HG02840 (cell line): ENCODE measurements around the gene ASB12.
"Not testable (repeated sequence)": the region's sequence is repeated elsewhere in the genome, so short reads cannot be mapped to it uniquely, and the experiment has no call there.

Experiments used
- ATAC-seq: cut with Tn5 transposase; IDR thresholded peaks from one replicate; pipeline ENCODE4 v1.9.1; 2021; ENCODE audit warnings: mild to moderate bottlenecking, moderate library complexity, moderate number of reproducible peaks; ENCODE audit not compliant: unreplicated experiment, low FRiP score

Gene ASB12, protein sequence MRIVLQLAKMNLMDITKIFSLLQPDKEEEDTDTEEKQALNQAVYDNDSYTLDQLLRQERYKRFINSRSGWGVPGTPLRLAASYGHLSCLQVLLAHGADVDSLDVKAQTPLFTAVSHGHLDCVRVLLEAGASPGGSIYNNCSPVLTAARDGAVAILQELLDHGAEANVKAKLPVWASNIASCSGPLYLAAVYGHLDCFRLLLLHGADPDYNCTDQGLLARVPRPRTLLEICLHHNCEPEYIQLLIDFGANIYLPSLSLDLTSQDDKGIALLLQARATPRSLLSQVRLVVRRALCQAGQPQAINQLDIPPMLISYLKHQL

DNA sequence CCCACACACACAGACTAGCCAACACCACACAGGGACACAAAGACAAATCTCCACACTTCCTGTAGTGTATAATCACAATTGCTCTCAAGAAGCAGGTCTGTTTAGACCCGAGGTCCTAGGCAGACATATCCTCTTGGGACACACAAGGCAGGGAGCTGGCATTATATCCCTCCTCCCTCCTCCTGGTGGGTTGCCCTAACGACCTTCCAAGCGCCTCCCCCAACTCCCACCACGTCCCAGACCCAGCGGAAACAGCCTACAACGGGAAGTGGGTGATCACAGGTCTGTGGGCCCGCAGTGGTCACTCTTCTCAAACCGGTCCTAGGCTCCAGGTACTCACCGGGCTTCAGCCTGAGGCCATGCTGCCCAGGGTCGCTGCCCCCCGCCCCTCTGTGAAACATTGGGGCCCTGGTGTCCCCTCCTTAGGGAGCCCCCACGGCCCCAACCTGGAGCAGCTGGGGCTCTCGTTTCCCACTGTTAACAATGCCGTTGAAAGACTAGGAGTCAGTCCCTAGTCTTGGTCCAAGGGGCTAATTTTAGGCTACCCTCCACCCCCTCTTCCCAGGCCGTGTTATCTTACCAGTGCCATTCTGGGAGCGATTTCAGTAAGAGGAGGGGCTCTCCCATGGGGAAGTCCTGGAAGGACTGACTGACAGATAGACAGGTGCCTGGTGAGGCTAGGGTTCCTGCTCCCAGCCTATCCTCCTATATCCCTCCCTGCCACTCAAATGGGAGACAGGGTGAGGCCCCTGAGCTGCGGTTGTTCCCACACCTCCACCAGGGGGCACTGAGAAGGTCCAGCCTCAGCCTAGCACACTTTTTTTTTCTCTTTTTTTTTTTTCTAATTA, at the start of gene ASB12:
Gene ASB12 (minus strand): TSS at position 485 of the 848 bp plus-strand sequence. CDS start 4,957 bp downstream, outside the sequence.
- ATAC-seq = no peak

DNA sequence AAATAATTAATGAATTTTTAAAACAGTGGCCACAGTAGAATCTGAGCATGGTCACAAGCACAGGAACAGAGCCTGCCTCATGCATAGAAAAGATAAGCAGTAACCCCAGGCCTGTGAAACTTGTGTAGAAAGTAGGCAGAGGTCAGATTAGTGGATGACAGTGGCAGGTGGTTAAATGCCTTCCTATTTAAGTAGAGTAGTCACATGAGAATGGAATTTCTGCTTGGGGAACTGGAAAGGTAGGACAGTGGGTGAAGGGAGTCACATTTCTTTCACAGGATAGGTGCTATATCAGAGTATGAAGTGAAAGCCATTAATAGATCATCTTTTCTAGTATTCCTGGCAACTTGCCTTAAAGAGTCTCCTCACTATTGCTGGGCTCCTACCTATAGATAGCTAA, 34.9 kb upstream of the ASB12 start:
- no peak for ATAC-seq

DNA sequence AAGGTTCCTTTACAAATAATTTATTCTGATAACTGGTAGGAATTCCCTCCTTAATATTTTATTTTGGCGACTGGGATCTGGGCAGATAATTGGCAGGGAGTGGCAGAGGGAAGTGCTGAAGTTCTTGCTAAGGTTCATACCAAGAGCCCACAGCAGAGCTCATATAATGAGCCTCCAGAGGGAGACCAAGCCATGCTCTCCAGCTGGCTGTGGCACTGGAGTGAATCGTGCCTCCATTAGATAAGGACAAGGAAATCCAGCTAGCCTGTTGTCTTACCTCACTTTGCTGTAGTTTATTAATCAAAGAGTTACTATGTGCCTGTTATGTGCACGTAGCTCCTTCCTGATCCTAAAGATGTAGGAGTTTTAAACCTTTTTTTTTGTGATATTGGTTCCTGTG, 1.3 kb downstream of the ASB12 start:
- no peak for ATAC-seq

DNA sequence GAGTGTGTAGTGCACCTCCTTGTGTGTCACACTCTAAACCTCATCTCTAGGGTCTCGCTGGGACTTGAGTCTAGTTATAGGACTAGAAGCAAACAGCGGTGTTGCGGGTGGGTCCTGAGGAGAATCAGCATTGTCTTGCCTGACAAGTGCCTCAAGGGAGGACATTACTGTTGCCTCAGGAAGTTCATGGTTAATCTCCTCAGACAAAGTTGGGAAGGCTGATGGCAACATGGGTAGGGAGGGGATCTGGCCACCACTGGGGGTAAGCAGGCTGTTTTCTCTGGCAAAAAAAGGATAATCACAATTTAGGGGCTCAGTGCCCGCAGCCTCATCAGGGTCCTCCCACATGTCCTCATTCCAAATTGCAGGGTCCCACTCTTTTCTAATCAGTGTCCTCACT, 12.4 kb downstream of the ASB12 start:
- ATAC-seq = no peak

DNA sequence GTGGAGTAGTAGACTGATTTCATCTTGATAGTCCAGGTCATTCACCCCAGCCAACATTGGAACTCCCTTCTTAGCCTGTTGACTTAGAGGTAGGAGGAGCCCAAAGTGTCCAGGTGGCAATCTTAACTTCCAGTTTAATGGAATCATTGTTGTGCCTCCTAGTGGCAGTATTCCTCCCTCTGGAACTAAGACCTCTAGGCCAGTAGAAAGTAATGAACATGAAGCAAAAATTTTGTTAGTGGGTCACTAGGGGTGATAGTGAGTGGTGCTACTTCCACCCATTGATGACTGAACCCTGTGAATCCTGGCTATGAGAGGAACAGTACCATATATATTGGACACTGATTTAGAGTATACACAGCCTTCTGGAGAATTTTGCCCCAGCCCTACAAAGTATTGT, 16.4 kb downstream of the ASB12 start:
- ATAC-seq = not testable (repeated sequence)

DNA sequence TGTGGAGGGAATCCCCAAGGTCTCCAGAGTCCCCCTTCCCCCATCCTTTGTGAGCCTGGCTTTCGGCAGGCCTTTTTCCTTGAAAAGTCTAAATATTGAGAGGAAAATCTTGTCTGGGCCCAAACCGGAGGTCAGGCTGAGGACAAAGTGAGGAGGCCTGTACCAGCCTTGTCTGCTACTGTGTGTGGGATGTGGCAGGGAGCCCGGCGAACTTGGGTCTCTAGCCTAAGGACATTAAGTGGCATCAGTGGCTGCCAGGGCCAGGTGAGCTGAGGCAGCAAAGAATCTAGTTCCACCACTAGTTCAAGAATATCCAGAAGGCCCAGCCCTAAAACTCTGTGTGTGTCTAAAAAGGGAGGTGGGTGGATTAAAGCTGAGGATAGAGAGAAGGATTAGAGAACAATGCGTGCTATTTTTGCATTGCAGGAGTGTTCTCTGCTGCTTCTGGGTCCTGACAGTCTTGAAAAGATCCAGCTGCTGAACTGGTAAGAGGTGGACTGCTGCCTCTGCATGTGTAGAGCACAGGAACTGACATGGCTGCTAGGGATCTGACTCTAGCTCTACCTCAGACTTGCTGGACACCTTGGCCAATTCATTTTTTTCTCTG, 23.7 kb downstream of the ASB12 start:
- no peak for ATAC-seq

DNA sequence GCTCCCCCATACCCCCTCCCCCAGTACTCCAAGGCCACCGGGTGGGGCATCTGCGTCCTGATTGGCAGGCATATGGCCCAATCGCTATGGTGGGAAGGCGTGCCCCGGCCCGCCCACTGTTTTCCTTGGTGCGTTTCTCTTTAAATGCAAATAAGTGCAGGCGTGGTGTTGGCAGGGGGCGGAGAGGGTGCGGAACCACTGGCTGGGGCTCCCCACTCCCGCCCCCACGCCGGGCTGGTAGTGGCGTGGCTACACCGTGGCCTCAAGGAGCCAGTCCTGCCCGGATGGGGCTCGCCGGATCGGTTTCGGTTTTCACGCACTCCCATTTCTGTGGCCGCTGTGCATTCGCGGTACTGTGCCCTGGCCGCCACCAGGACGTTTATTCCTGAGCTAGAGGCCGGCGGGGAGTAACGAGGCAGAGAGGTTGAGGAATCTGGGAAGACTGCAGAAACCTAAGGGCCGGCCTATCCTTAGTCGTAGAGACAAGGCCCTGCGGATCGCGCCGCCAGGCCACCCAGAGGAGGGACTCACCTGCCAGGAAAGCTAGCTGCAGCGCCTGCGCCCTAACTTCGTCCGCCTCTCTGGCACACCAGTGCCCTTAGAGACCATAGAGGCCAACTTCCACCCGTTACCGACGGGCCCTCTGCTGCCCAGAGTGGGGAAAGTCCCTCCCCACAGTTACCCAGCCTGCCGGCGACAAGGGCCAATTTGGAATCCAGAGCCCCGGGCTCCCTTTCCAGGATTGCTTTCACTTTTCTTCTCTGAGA, 24.5 kb downstream of the ASB12 start:
- peak; percentile 90 for ATAC-seq

DNA sequence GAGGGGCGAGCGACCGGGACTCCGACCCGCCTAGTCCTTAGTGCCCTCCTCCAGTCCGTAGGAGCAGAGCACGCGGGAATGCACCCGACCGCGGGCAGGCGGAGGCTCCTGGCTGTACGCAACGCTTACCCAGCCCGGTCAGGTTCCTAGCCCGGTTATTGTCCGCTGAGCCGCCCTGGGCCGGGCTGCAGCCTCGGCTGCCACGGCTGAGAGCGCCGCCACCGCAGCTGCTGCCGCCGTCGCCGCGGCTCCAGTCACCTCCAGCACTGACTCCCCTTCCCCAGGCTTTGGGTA, 25.0 kb downstream of the ASB12 start, which contains the start of gene AMER1:
Gene AMER1 (minus strand): TSS at position 268 of the 294 bp plus-strand sequence. CDS start 12,422 bp downstream, outside the sequence.
- ATAC-seq = peak; percentile 39

DNA sequence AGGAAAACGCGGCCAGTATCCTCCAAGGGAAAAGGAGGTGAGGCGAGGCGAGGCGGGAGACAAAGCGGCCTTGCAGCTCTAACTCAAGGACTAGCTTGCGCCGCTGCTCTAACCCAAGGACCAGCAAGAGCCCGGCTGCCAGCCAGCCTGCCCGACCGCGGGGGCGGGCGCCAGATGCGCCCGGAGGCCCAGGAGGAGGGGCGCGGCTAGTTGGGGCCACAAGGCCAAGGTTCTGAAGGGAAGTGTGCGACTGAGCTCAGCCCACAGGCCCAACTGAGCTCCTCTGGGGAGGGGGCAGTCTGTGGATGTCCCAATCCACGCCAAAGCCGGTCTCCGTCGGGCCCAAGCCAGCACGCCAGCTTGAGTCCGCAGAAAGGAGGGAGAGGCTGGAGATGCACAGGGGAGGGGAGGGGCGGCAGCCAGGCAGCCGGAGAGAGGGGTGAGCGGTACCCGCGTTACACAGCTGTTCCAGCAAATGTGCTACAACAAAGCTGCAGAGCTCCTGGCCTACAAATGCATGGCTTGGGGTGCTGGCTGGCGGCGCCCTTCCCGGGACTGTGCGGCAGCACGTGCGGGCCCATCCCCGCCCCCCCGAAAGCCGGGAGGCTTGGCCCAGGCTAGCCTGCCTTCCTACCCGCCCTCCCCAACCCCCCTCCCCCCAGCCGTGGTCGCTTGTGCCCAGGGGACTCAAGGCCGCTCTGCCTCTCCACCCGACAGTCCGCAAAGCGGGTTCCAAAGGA, 25.5 kb downstream of the ASB12 start:
- ATAC-seq = no peak

DNA sequence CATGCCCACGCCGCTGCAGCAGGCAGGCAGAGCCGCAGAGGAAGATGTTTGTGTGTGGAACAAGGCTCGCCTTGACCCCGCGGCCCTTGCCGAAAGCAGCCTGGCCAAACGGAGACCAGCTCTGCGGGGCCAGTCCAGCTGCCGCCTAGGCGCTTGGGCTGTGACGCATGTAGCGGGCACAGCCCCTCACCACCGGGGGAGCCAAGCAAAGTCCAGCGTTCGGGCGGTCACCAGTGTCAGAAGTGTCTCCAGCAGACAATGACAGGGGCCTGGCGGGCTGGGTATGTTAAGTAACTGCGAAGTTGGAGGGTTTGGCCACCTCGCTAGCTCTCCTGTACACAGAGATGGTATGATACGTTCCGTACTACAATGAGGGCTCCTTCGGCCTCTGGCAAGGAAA, 26.2 kb downstream of the ASB12 start:
- no peak for ATAC-seq

DNA sequence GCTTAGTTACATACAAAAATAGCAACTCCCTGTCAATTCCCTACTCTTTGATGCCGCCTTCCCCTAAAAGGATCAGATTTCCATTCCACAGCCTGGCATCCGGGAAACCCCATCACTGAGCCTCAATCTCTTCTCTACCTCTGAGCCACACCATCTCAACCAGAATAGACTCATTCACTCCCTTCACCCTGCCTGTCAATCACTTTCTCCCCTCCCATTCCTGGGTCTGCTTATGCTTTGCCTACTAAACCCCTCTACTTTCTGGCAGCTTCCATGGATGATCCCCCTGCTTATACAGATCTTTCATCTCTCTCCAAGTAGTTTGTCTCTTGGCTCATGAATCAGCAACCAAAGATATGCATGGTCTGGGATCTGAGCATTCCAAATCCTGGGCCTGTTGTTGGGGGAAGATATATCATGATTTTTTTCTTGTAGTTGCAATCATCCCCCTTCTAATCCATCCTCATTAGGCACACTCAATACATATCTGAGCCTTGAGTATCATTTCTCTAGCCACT, 27.5 kb downstream of the ASB12 start:
- no peak for ATAC-seq

DNA sequence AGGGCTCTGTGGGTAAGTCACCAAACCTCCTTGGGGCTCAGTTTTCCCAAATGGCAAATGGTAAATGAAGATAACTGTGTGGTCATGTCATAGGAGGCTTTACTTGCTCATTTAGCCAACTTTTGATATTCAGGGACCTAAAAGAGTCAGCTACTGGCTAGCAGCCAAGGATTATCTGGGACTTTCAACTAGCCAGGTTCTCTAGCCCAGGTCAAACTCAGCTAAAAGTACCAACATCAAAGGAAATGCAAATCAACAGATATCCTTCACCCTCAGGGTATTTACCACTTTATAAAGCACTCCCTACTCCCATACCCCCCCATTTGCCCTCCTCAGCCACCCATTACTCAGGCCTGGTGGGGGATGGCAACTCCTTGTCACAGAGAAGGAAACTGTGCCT, 32.4 kb downstream of the ASB12 start:
- no peak for ATAC-seq

DNA sequence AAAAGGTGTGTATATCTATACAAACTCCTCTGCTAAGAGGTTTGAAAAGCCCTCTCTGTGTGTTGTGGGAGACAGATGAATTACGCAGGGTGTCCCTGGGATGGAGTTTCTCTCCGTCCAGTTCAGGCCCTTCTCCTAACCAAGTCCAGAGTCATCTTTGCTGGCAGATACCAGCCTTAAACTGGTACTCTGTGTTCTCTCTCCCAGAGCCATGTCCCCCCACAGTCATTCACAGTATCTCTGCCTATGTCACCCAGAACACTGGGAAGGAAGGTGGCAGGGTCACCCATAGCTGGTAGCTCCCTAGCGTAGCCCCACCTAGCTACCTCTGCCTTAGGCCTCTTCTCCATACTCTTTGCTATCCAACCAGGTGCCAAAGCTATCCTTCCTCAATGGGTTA, 33.8 kb downstream of the ASB12 start:
- ATAC-seq = no peak

DNA sequence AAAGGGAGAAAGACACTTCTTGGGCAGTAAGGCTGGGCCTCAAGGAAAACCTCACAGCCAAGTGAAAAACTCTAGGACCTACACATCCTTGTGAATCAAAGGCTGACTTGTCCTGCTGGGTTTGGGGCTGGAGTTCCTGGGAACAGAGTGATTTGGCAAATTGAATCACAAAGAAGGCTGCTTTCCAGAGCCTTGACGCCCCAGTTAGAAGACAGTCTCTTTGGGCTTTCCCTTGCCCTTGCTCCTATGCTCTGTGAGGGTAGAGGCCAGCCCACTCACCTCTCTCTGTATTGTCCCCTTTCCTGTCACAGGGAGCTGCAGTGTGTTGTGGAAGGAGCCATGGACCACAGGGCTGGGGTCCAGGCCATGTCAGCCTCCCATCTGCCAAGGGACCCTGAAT, 34.5 kb downstream of the ASB12 start:
- ATAC-seq = no peak

DNA sequence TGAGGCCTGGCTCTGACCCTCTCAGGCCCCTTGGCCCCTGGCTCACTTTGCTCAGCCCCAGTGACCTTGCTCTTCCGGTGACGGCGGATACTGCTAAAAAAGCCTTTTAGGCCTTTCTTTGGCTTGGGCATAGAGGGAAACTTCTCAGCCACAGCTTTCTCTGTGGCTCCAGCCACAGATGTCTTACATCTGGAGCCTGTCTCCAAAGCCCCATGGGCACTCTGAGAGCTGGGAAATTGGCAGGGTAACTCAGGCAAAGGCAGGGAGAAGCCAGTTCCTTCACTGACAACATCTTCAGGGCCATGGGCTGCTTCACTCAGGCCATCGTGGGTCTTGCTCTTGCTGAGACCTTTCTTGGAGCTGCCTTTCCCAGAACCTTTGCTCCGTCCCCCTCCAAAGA, 37.7 kb downstream of the ASB12 start:
- no peak for ATAC-seq

DNA sequence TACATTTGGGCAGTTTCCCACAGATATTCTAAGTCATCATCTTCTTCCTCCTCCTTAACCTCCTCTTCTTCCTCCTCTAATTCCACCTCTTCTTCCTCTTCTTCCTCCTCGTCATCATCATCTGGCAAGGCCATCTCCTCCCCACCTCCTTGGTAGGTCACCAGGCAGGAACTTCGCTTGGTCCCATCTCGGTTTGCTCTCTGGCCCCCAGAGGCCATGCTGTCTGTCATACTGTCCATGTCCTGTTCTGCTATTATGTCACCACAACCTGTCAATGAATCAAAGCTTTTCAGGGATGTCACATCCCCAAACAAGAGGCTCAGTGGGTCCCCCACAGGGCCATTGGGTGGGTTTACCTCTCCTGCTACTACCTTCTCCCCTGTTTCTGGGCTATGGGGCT, 38.4 kb downstream of the ASB12 start:
- no peak for ATAC-seq

DNA sequence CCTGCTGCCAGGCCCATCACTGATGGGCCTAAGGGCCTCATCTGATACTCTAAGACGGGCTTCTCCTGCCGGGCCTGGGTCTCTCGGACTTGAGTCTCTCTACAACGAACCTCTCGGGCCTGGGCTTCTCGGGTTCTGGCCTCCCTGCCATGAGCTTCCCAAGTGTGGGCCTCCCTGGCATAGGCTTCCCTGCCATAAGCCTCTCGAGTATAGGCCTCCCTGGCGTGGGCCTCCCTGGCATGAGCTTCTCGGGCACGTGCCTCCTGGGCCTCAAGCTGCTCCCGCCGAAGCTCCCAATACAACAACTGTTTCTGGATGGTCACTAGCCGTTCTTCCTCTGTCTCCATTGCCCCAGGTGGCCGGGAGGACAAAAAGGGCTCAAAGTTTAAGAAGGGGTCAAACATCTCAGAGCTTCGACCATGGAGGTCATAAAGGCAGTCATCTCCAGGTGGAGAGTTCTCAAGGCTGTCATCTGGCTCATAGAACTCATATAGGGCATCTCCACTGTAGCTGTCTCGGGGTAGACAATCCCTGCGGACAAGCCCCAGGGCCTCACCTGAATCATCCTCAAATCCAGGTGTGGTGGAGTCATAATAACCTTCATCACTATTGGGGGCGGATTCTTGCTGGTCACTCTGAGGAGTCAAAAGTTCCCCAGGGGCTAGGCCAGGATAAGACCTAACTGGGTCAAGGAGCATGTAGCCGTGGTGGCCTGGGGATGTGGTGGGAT, 39.0 kb downstream of the ASB12 start:
- no peak for ATAC-seq

DNA sequence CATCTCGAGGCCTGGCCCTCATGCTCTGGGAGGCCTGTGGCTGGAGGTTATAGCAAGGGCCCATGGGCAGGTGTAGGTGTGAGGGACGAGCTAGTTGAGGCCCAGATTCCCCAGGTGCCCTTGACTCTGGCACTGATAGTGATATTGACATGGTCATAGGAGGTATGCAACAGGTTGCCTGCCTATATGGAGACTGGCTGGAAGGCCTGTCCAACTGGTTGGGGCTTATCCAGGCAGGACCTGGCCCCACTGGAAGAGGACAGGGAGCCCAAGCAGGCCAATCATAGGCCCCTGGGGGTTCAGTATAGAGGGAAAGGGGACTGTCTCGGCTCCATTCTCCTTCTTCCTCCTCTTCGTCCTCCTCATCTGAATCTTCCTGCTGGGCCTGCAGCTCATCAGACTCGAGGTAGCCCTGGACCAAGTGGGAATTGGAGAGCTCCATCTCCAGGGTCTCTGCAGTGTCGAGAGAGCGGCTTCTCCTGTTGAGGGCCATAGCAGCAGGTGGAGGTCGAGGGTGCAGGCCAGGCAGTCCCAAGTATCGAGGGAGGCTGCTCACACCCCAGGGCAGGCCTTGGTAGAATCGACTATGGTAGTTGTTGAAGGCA, 40.2 kb downstream of the ASB12 start:
- ATAC-seq = no peak

DNA sequence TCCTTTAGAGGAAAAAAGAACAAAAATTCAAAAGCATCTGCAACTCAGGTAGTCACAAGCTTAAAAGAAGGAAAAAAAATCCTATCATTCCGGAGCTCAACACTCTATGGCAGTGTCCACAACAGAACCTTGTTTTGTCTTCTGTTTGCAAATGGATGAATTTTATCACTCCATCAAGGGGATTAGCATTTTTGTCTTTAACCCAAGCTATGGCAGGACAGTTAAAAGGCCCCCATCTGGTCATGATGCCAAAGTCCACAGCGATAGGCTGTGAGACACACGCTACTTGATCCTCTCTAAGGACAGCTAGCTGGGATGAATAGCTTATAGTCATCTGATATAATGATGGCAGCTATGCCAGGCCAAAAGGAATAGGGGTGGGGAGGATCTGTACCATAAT, 41.5 kb downstream of the ASB12 start:
- no peak for ATAC-seq
